GM23338 (cell line): ENCODE results near the gene SCAMP5. TPM values are rescaled to one million over a fixed set of nuclear protein-coding genes. Genes with fewer than 3 reads are reported as not detected.

ENCODE experiments used
- ATAC-seq: fragments of 200-7000 bp; cut with Tn5 transposase; 3 replicates; pipeline ENCODE4 v1.9.1; 2020
- DNase-seq: peaks from one replicate; pipeline ENCODE4 v3.0.0-alpha.2; 2015; ENCODE audit warnings: low spot score
- H2AFZ ChIP-seq: fragments of 200-600 bp; sonication (generic); 2 replicates; pipeline ENCODE4 v1.8.0; 2016; ENCODE audit warnings: antibody characterized with exemption, mild to moderate bottlenecking, moderate library complexity
- H3F3A ChIP-seq: fragments of 200-600 bp; sonication (generic); replicated peaks from 2 replicates; pipeline ENCODE4 v1.8.0; 2017; ENCODE audit warnings: antibody characterized with exemption, mixed run types, low read depth
- H3K27ac ChIP-seq: fragments of 200-600 bp; sonication (generic); 2 replicates; pipeline ENCODE4 v1.6.1; 2016; ENCODE audit warnings: low read depth
- H3K27me3 ChIP-seq: fragments of 200-600 bp; sonication (generic); 2 replicates; pipeline ENCODE4 v1.8.0; 2016; ENCODE audit warnings: mild to moderate bottlenecking, mixed run types, moderate library complexity; ENCODE audit not compliant: insufficient read depth
- H3K36me3 ChIP-seq: fragments of 200-600 bp; sonication (generic); 2 replicates; pipeline ENCODE4 v1.8.0; 2016; ENCODE audit warnings: mild to moderate bottlenecking; ENCODE audit not compliant: insufficient read depth
- H3K4me1 ChIP-seq: fragments of 200-600 bp; sonication (generic); 2 replicates; pipeline ENCODE4 v1.8.0; 2016; ENCODE audit warnings: mild to moderate bottlenecking, moderate library complexity; ENCODE audit not compliant: insufficient read depth
- H3K4me2 ChIP-seq: fragments of 200-600 bp; sonication (generic); 2 replicates; pipeline ENCODE4 v1.7.1; 2017; ENCODE audit warnings: mixed run types
- H3K4me3 ChIP-seq: fragments of 200-600 bp; sonication (generic); 2 replicates; pipeline ENCODE4 v1.6.1; 2016; ENCODE audit warnings: mixed run types
- H3K79me2 ChIP-seq: fragments of 200-600 bp; sonication (generic); replicated peaks from 2 replicates; pipeline ENCODE4 v1.8.0; 2017; ENCODE audit warnings: mild to moderate bottlenecking; ENCODE audit not compliant: insufficient read depth
- H3K9me2 ChIP-seq: fragments of 200-600 bp; sonication (generic); 2 replicates; pipeline ENCODE4 v1.8.0; 2017; ENCODE audit not compliant: insufficient read depth
- H4K20me1 ChIP-seq: fragments of 200-600 bp; sonication (generic); replicated peaks from 2 replicates; pipeline ENCODE4 v1.8.0; 2017; ENCODE audit warnings: mild to moderate bottlenecking; ENCODE audit not compliant: insufficient read depth
- H3K27ac Mint-ChIP-seq: 2 replicates; pipeline ENCODE4 v1.8.0; 2020; ENCODE audit warnings: inconsistent platforms, mild to moderate bottlenecking, moderate library complexity, mixed read lengths
- H3K27me3 Mint-ChIP-seq: 3 replicates; pipeline ENCODE4 v1.8.0; 2022; ENCODE audit warnings: low read depth, mild to moderate bottlenecking, moderate library complexity, mixed read lengths, inconsistent platforms; ENCODE audit not compliant: insufficient read depth, poor library complexity
- H3K36me3 Mint-ChIP-seq: 3 replicates; pipeline ENCODE4 v1.8.0; 2021; ENCODE audit warnings: low read depth, mild to moderate bottlenecking, inconsistent platforms, moderate library complexity, mixed read lengths
- H3K4me1 Mint-ChIP-seq: 3 replicates; pipeline ENCODE4 v1.8.0; 2020; ENCODE audit warnings: mild to moderate bottlenecking, inconsistent platforms, mixed read lengths
- H3K4me3 Mint-ChIP-seq: 3 replicates; pipeline ENCODE4 v1.8.0; 2021; ENCODE audit warnings: moderate library complexity, mild to moderate bottlenecking, inconsistent platforms, mixed read lengths
- H3K9me3 Mint-ChIP-seq: 3 replicates; pipeline ENCODE4 v1.8.0; 2020; ENCODE audit warnings: moderate library complexity, mild to moderate bottlenecking, inconsistent platforms, mixed read lengths
- CTCF ChIP-seq, 2 experiments: fragments of 200-600 bp in 1 of 2; sonication (generic) in 1 of 2; conservative IDR thresholded peaks; 2 replicates each; pipeline versions ENCODE4 v1.5.1 to v1.6.1; 2016 to 2017; ENCODE audit warnings: antibody characterized with exemption in 2 of 2, low read depth in 2 of 2, mild to moderate bottlenecking in 2 of 2, moderate library complexity in 1 of 2
- EZH2phosphoT487 ChIP-seq: fragments of 200-600 bp; sonication (generic); IDR thresholded peaks from one replicate; pipeline ENCODE4 v1.8.1; 2018; ENCODE audit warnings: antibody characterized with exemption; ENCODE audit not compliant: unreplicated experiment
- STAT1 ChIP-seq: IDR thresholded peaks from one replicate; pipeline ENCODE4 v1.6.1; 2016; ENCODE audit warnings: antibody characterized with exemption; ENCODE audit not compliant: unreplicated experiment
- polyA plus RNA-seq: library from polyadenylated mRNA; unstranded; fragments of >200 nt; fragmentation: Nextera tagmentation; extraction: Ambion mirVana; gene quantifications from 2 replicates; pipeline ENCODE4 v1.2.1, GENCODE V29; 2016
- total RNA-seq: library from RNA; depleted of rRNA; stranded (reverse); fragments of >200 nt; shearing (Covaris generic); gene quantifications from 2 replicates; pipeline ENCODE4 v1.2.3, GENCODE V29; 2014

The SCAMP5 gene
- total and polyA plus RNA-seq, 2 experiments from 2014 or later, result 12.8 to 43.3 TPM

GRCh38 chr15:75042730-75043508, 47.6 kb downstream of the SCAMP5 start:
- H3K79me2 ChIP-seq, result peaks cover 5% of the 10 kb centered on the region; the same call in 1 of the 2 replicates
- H3K4me3 ChIP-seq, result no peak overlapping the region
- H3K4me2 ChIP-seq, result no peak overlapping the region
- no peaks in the 10 kb centered on the region for H3F3A ChIP-seq
- Mint-ChIP-seq H3K4me1 (peaks cover 23% of the 10 kb centered on the region), H3K9me3 (no peaks in the 10 kb centered on the region), H3K36me3 (no peaks in the 10 kb centered on the region; the same call in 2 of the 3 replicates), H3K4me3 (no peak overlapping the region), H3K27me3 (no peaks in the 10 kb centered on the region), H3K27ac (no peak overlapping the region)
- H3K27ac ChIP-seq, result no peak overlapping the region
- no peaks in the 10 kb centered on the region for H3K36me3 ChIP-seq
- peaks cover 7% of the 10 kb centered on the region for H3K4me1 ChIP-seq
- TF ChIP-seq STAT1 (no peak), CTCF (conservative IDR thresholded peaks at IDR 0.05; ENCODE audit: low read depth in 2 of 2) (peak; percentile 50 to 87)
- ATAC-seq (peak; percentile 88), DNase-seq (peak; percentile 70)
- H3K27me3 ChIP-seq, result no peaks in the 10 kb centered on the region
- H4K20me1 ChIP-seq, result no peaks in the 10 kb centered on the region; the same call in 1 of the 2 replicates
- no peaks in the 10 kb centered on the region for H3K9me2 ChIP-seq
- no peak overlapping the region for H2AFZ ChIP-seq

- no peaks in the 10 kb centered on the region for H3F3A ChIP-seq
- no peaks in the 10 kb centered on the region for H3K36me3 ChIP-seq
- peaks cover 4% of the 10 kb centered on the region; the same call in 1 of the 2 replicates for H3K79me2 ChIP-seq
- Mint-ChIP-seq H3K4me1 (peaks cover 23% of the 10 kb centered on the region), H3K4me3 (no peak overlapping the region), H3K27me3 (no peaks in the 10 kb centered on the region), H3K36me3 (no peaks in the 10 kb centered on the region; the same call in 2 of the 3 replicates), H3K27ac (no peak overlapping the region), H3K9me3 (no peaks in the 10 kb centered on the region)
- DNase-seq, result no peak
- H4K20me1 ChIP-seq, result no peaks in the 10 kb centered on the region; the same call in 1 of the 2 replicates
- no peak for ATAC-seq
- no peak overlapping the region for H3K4me3 ChIP-seq
- no peak overlapping the region for H2AFZ ChIP-seq
- no peaks in the 10 kb centered on the region for H3K9me2 ChIP-seq
- H3K4me2 ChIP-seq, result no peak overlapping the region
- H3K27me3 ChIP-seq, result no peaks in the 10 kb centered on the region
- H3K27ac ChIP-seq, result no peak overlapping the region
- TF ChIP-seq CTCF (conservative IDR thresholded peaks at IDR 0.05; ENCODE audit: low read depth in 2 of 2), result peak in 1 of 2 experiments; percentile 13; a peak in 1 of 4 replicates
- TF ChIP-seq EZH2phosphoT487, result no peak
- peaks cover 7% of the 10 kb centered on the region for H3K4me1 ChIP-seq
Measured at GRCh38 chr15:75043509-75044257, 48.3 kb downstream of the SCAMP5 start.
